K562 (cell line): Measurements from ENCODE around the gene TULP3. TPM values are rescaled to one million over a fixed set of nuclear protein-coding genes. Genes with fewer than 3 reads are reported as not detected.

ENCODE experiments used
- ATAC-seq: fragments of 200-7000 bp; cut with Tn5 transposase; 3 replicates; pipeline ENCODE4 v1.9.1; 2020; ENCODE audit warnings: moderate library complexity
- BruUV-seq: library from RNA; stranded (reverse); fragments of 400-500 nt; replicated peaks from 2 replicates; lab custom pipeline; 2021; lab: Mats Ljungman, UMichigan
- CTCF ChIA-PET: fragments of 300-600 bp; formaldehyde crosslinking; extraction: SDS; loops from one replicate; lab custom pipeline; 2021; ENCODE audit warnings: low intra/inter-chr PET ratio; lab: Yijun Ruan, JAX
- POLR2A ChIA-PET: fragments of 300-600, 350-650 bp; sonication (Branson Sonifier 250); formaldehyde crosslinking; extraction: SDS; loops from one replicate; lab custom pipeline; 2021; ENCODE audit warnings: antibody characterized with exemption, inconsistent platforms; lab: Yijun Ruan, JAX
- DNase-seq, 4 experiments: peaks; one replicate each; pipeline versions ENCODE4 v3.0.0 to v3.0.0-alpha.2; 2011 to 2018; ENCODE audit warnings: low spot score in 3 of 4, mixed read lengths in 3 of 4; ENCODE audit errors: extremely low read depth in 1 of 4
- FAIRE-seq: peaks from 2 replicates; lab custom pipeline; 2011; peaks lifted over from hg19 to GRCh38; lab: Jason Lieb, UNC
- H2AFZ ChIP-seq: 2 replicates; pipeline ENCODE4 v1.6.0; 2011; ENCODE audit warnings: low read depth, low read length, control low read depth, inconsistent platforms
- H3K27ac ChIP-seq: fragments of 200-600 bp; 3 replicates; pipeline ENCODE4 v1.8.0; 2011; ENCODE audit warnings: low read depth, mild to moderate bottlenecking, control low read depth, inconsistent platforms, low read length, moderate library complexity, mixed read lengths; ENCODE audit errors: extremely low read depth
- H3K27me3 ChIP-seq, 2 experiments: fragments of 300-600 bp in 1 of 2; 2 replicates in 1 of 2; 3 replicates in 1 of 2; pipeline versions ENCODE4 v1.6.0 to v1.8.0; 2011; ENCODE audit warnings: inconsistent platforms in 2 of 2, low read length in 2 of 2, mild to moderate bottlenecking in 1 of 2, mixed read lengths in 1 of 2, moderate library complexity in 1 of 2; ENCODE audit not compliant: control insufficient read depth in 2 of 2, insufficient read depth in 2 of 2
- H3K36me3 ChIP-seq: fragments of 300-600 bp; 3 replicates; pipeline ENCODE4 v1.8.0; 2011; ENCODE audit warnings: mild to moderate bottlenecking, low read length, inconsistent platforms; ENCODE audit not compliant: control insufficient read depth, insufficient read depth
- H3K4me1 ChIP-seq, 2 experiments: fragments of 200-600 bp in 1 of 2; replicated peaks in 1 of 2; 2 replicates in 1 of 2; 3 replicates in 1 of 2; pipeline versions ENCODE4 v1.5.1 to v1.8.0; 2011; ENCODE audit warnings: inconsistent platforms in 2 of 2, low read length in 2 of 2, mild to moderate bottlenecking in 1 of 2, mixed read lengths in 1 of 2, moderate library complexity in 1 of 2; ENCODE audit not compliant: control insufficient read depth in 2 of 2, insufficient read depth in 2 of 2
- H3K4me2 ChIP-seq: 2 replicates; pipeline ENCODE4 v1.6.1; 2011; ENCODE audit warnings: low read length, control low read depth, inconsistent platforms, mixed read lengths; ENCODE audit not compliant: insufficient read depth
- H3K4me3 ChIP-seq: fragments of 200-600 bp; sonication (generic), shearing (Covaris generic); 2 replicates; pipeline ENCODE4 v1.5.1; 2016; ENCODE audit warnings: control low read depth, inconsistent platforms
- H3K79me2 ChIP-seq: fragments of 200-600 bp; 3 replicates; pipeline ENCODE4 v1.8.0; 2011; ENCODE audit warnings: low read length, inconsistent platforms; ENCODE audit not compliant: control insufficient read depth, insufficient read depth
- H3K9ac ChIP-seq, 2 experiments: 2 replicates each; pipeline versions ENCODE4 v1.6.0 to v1.6.1; 2011; ENCODE audit warnings: low read depth in 2 of 2, low read length in 2 of 2, control low read depth in 1 of 2, inconsistent platforms in 1 of 2, mild to moderate bottlenecking in 1 of 2, mixed read lengths in 1 of 2; ENCODE audit not compliant: insufficient read depth in 1 of 2
- H3K9me1 ChIP-seq: one replicate; pipeline ENCODE4 v1.6.0; 2011; ENCODE audit warnings: inconsistent platforms, mild to moderate bottlenecking, low read length, moderate library complexity; ENCODE audit not compliant: control insufficient read depth, insufficient read depth
- H3K9me3 ChIP-seq: replicated peaks from 2 replicates; pipeline ENCODE4 v1.5.1; 2011; ENCODE audit warnings: low read depth, low read length, inconsistent platforms; ENCODE audit not compliant: control insufficient read depth, insufficient read depth
- H4K20me1 ChIP-seq: replicated peaks from 2 replicates; pipeline ENCODE4 v1.6.1; 2011; ENCODE audit warnings: low read length, inconsistent platforms, mixed read lengths; ENCODE audit not compliant: control insufficient read depth, insufficient read depth
- CBX2 ChIP-seq: fragments of 200-600 bp; sonication (generic); IDR thresholded peaks from one replicate; pipeline ENCODE4 v1.6.1; 2012; ENCODE audit warnings: mild to moderate bottlenecking, low read length, inconsistent platforms; ENCODE audit not compliant: insufficient read depth, poor library complexity, severe bottlenecking
- CREB3L1 ChIP-seq: fragments of 450-650 bp; IDR thresholded peaks from 2 replicates; pipeline ENCODE4 v1.6.1; 2014; ENCODE audit warnings: low read depth, mild to moderate bottlenecking, moderate library complexity, borderline replicate concordance
- CSDE1 ChIP-seq, 2 experiments: fragments of 450-650 bp; IDR thresholded peaks; 2 replicates each; pipeline ENCODE4 v1.6.1; 2016; ENCODE audit warnings: mild to moderate bottlenecking in 1 of 2
- CXXC5 ChIP-seq: fragments of 250-450 bp; sonication (Bioruptor Pico); IDR thresholded peaks from 2 replicates; pipeline ENCODE4 v1.8.0; 2022; ENCODE audit warnings: inconsistent platforms, mild to moderate bottlenecking, moderate library complexity
- FOXJ3 ChIP-seq: sonication (generic); formaldehyde crosslinking; IDR thresholded peaks from 2 replicates; pipeline ENCODE4 v1.4.0; 2020; ENCODE audit warnings: mild to moderate bottlenecking, missing genetic modification reagents
- MTA2 ChIP-seq: fragments of 450-650 bp; IDR thresholded peaks from 2 replicates; pipeline ENCODE4 v1.6.1; 2016; ENCODE audit warnings: low read depth
- NFE2 ChIP-seq: IDR thresholded peaks from 2 replicates; pipeline ENCODE4 v1.6.1; 2014; ENCODE audit warnings: antibody characterized with exemption, low read depth
- POLR3A ChIP-seq: IDR thresholded peaks from 2 replicates; pipeline ENCODE4 v1.6.1; 2011; ENCODE audit warnings: borderline replicate concordance, mild to moderate bottlenecking, moderate library complexity; ENCODE audit not compliant: insufficient read length, insufficient read depth; ENCODE audit errors: extremely low read depth
- TAF9B ChIP-seq: fragments of 450-650 bp; IDR thresholded peaks from 2 replicates; pipeline ENCODE4 v1.6.1; 2018; ENCODE audit warnings: mild to moderate bottlenecking; ENCODE audit not compliant: partially characterized antibody
- TBL1XR1 ChIP-seq, 2 experiments: IDR thresholded peaks; 2 replicates each; pipeline ENCODE4 v1.6.1; 2012; ENCODE audit warnings: improper control_type of control experiment in 2 of 2, low read length in 2 of 2, mild to moderate bottlenecking in 1 of 2
- ZNF133 ChIP-seq: fragments of 250-450 bp; sonication (Bioruptor Pico); IDR thresholded peaks from 2 replicates; pipeline ENCODE4 v1.4.0; 2020; ENCODE audit warnings: mild to moderate bottlenecking
- ZNF764 ChIP-seq: fragments of 250-450 bp; sonication (Bioruptor Pico); IDR thresholded peaks from 2 replicates; pipeline ENCODE4 v1.4.0; 2020; ENCODE audit warnings: low read depth, mild to moderate bottlenecking, moderate library complexity
- WGBS: fragments of 100-300 bp; shearing (Covaris generic); methylation state at CpG from one replicate; pipeline ENCODE4 v1.1.6; 2016; ENCODE audit warnings: low coverage, mixed read lengths; ENCODE audit not compliant: insufficient coverage; ENCODE audit errors: missing lambda C conversion rate; 5-methylcytosine and 5-hydroxymethylcytosine counted together
- in situ Hi-C: fragments of 300-500 bp; cut with MboI; formaldehyde crosslinking; loops from 4 replicates; pipeline ENCODE4 v1.15.0; 2018; ENCODE audit warnings: inconsistent platforms, mixed read lengths
- intact Hi-C: fragments of 100-400 bp; cut with micrococcal nuclease; formaldehyde crosslinking; loops from 2 replicates; pipeline ENCODE4 v1.14.2; 2022
- polyA plus RNA-seq, 8 experiments: library from polyadenylated mRNA; depleted of rRNA in 4 of 8; stranded (reverse) in 5 of 8; unstranded in 3 of 8; fragments of >200 nt; fragmentation: Nextera tagmentation in 2 of 8; fragmentation: Illumina TruSeq in 1 of 8; extraction: Ambion mirVana in 2 of 8; extraction: Trizol in 1 of 8; gene quantifications; 2 replicates each; pipeline versions ENCODE4 v1.2.1 to v1.2.3, GENCODE V29; 2011 to 2014; ENCODE audit warnings: inconsistent platforms in 1 of 8, missing spikeins in 1 of 8
- total RNA-seq, 7 experiments: library from RNA; depleted of rRNA in 6 of 7; stranded (reverse); fragments of >200 nt in 6 of 7; fragmentation: Illumina TruSeq in 2 of 7; extraction: Trizol in 2 of 7; gene quantifications; 2 replicates each; pipeline versions ENCODE4 v1.2.1 to v1.2.3, GENCODE V29; 2011 to 2021; ENCODE audit warnings: low replicate concordance in 1 of 7
- TF ChIP-seq, protein P1 (sequence below): fragments of 450-650 bp; formaldehyde crosslinking; conservative IDR thresholded peaks from 2 replicates; pipeline ENCODE4 v1.4.0; 2022; ENCODE audit warnings: mild to moderate bottlenecking, missing genetic modification characterization
- TF ChIP-seq, protein P2 (sequence below): fragments of 450-650 bp; formaldehyde crosslinking; IDR thresholded peaks from 2 replicates; pipeline ENCODE4 v1.4.0; 2022; ENCODE audit warnings: mild to moderate bottlenecking, moderate library complexity

Gene TULP3
- total and polyA plus RNA-seq, 9 of the 15 experiments (the other 6 are each of a cell fraction or from before 2014, with no cell fraction given), result 3.6 to 13.3 (median 7.3) TPM

- FAIRE-seq (no peak), ATAC-seq (no peak), DNase-seq (no peak)
- peaks cover 5 to 6% of the 10 kb centered on the region in 2 experiments; a peak in 3 of 5 replicates for H3K4me1 ChIP-seq
- no peak overlapping the region for H3K4me2 ChIP-seq
- H3K9me3 ChIP-seq, result no peaks in the 10 kb centered on the region
- ChIA-PET POLR2A (no interaction called here), CTCF (no interaction called here)
- BruUV-seq, result no TSS peak
- no peak overlapping the region for H3K4me3 ChIP-seq
- H3K9me1 ChIP-seq, result peaks cover 2% of the 10 kb centered on the region
- 73% methylated on average over 8 of the region's 8 CpGs for WGBS
- H3K79me2 ChIP-seq, result no peaks in the 10 kb centered on the region
- in situ Hi-C loops (no loop called here), intact Hi-C loops (no loop called here)
- no peak overlapping the region for H3K27ac ChIP-seq
- no peak overlapping the region for H3K9ac ChIP-seq
- H2AFZ ChIP-seq, result no peak overlapping the region
- no peaks in the 10 kb centered on the region; the same call in 2 of the 3 replicates for H3K36me3 ChIP-seq
- no peak for TF ChIP-seq CBX2
- no peak for TF ChIP-seq POLR3A
- no peak for TF ChIP-seq NFE2
- TF ChIP-seq, protein P1, sequence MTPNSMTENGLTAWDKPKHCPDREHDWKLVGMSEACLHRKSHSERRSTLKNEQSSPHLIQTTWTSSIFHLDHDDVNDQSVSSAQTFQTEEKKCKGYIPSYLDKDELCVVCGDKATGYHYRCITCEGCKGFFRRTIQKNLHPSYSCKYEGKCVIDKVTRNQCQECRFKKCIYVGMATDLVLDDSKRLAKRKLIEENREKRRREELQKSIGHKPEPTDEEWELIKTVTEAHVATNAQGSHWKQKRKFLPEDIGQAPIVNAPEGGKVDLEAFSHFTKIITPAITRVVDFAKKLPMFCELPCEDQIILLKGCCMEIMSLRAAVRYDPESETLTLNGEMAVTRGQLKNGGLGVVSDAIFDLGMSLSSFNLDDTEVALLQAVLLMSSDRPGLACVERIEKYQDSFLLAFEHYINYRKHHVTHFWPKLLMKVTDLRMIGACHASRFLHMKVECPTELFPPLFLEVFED, result no peak
- TF ChIP-seq CXXC5 (CRISPR knock-in tag), result no peak
- no peak for TF ChIP-seq CSDE1 (IDR thresholded peaks at IDR 0.05)
- TF ChIP-seq ZNF133 (CRISPR knock-in tag), result no peak
- no peak for TF ChIP-seq TAF9B
- TF ChIP-seq, protein P2, sequence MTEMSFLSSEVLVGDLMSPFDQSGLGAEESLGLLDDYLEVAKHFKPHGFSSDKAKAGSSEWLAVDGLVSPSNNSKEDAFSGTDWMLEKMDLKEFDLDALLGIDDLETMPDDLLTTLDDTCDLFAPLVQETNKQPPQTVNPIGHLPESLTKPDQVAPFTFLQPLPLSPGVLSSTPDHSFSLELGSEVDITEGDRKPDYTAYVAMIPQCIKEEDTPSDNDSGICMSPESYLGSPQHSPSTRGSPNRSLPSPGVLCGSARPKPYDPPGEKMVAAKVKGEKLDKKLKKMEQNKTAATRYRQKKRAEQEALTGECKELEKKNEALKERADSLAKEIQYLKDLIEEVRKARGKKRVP (CRISPR knock-in tag), result no peak
- no peak for TF ChIP-seq TBL1XR1 (IDR thresholded peaks at IDR 0.05; ENCODE audit: low read length in 2 of 2)
- no peak for TF ChIP-seq FOXJ3 (CRISPR knock-in tag)
- no peak for TF ChIP-seq ZNF764 (CRISPR knock-in tag)
- no peak for TF ChIP-seq CREB3L1
- TF ChIP-seq MTA2, result no peak
- no peaks in the 10 kb centered on the region for H3K27me3 ChIP-seq
- H4K20me1 ChIP-seq, result no peaks in the 10 kb centered on the region
Measured at GRCh38 chr12:2941524-2941923, 50.8 kb downstream of the TULP3 start.
